ENCODE measurements around the gene ARHGEF17. TPM values are rescaled to one million over a fixed set of nuclear protein-coding genes. Genes with fewer than 3 reads are reported as not detected.

Gene ARHGEF17
- total and polyA plus RNA-seq, 2 donors (not counting 1 experiment from before 2014, with no cell fraction given), result 42.8 to 43.1 TPM

DNA sequence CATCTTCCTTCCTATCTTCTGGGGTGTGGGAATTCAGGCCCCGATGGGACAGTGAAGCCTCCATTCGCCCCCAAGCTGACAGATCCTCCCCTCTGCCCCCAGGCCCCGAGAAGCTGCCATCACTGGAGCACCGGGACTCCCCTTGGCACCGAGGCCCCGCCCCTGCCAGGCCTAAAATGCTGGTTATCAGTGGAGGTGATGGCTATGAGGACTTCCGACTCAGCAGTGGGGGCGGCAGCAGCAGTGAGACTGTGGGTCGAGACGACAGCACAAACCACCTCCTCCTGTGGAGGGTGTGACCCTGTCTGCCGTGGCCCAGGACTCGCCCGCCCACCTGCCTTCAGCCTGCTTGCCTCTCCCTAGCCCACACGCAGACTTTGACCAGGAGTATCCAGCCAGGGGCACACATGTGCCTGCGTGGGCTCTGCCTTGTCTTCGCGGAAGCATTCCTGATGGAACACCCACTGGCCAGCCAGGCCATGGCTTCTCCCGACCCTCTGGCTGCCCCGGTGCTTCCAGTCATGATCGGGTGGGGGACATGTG is 59.5 kb downstream of the ARHGEF17 start:
- Histone ChIP-seq H2AFZ (ENCODE audit: low read length) (no peak overlapping the region), H3K79me2 (ENCODE audit: control insufficient read depth, insufficient read depth, low read length) (no peaks in the 10 kb centered on the region), H4K20me1 (ENCODE audit: control insufficient read depth, extremely low read depth, insufficient read depth, low read length) (no peaks in the 10 kb centered on the region), H3K4me3 (replicated peaks in 1 of 4; ENCODE audit: control extremely low read depth in 1 of 4, insufficient read depth in 1 of 4, low read depth in 3 of 4, low read length in 4 of 4) (no peak overlapping the region), H3K27me3 (ENCODE audit: control insufficient read depth, insufficient read depth, low read length) (no peaks in the 10 kb centered on the region), H3K4me1 (ENCODE audit: control insufficient read depth, extremely low read depth, insufficient read depth, low read length) (no peaks in the 10 kb centered on the region), H3K9me3 (ENCODE audit: control insufficient read depth, insufficient read depth, low read depth, low read length) (no peaks in the 10 kb centered on the region), H3K9ac (ENCODE audit: insufficient read depth, low read length) (no peak overlapping the region), H3K4me2 (ENCODE audit: extremely low read depth, insufficient read depth, low read length) (no peak overlapping the region), H3K36me3 (ENCODE audit: control insufficient read depth, insufficient read depth, low read length) (peaks cover 43% of the 10 kb centered on the region), H3K27ac (ENCODE audit: insufficient read depth, low read length) (no peak overlapping the region)
- TF ChIP-seq CTCF (conservative IDR thresholded peaks at IDR 0.05 in 1 of 2, IDR thresholded peaks at IDR 0.05 in 1 of 2; ENCODE audit: low read depth in 1 of 2, low read length in 2 of 2), result no peak
- no peak for TF ChIP-seq EZH2 (IDR thresholded peaks at IDR 0.05; ENCODE audit: low read length, missing control alignments)
- DNase-seq (ENCODE audit: low read depth in 2 of 2), result no peak

DNA sequence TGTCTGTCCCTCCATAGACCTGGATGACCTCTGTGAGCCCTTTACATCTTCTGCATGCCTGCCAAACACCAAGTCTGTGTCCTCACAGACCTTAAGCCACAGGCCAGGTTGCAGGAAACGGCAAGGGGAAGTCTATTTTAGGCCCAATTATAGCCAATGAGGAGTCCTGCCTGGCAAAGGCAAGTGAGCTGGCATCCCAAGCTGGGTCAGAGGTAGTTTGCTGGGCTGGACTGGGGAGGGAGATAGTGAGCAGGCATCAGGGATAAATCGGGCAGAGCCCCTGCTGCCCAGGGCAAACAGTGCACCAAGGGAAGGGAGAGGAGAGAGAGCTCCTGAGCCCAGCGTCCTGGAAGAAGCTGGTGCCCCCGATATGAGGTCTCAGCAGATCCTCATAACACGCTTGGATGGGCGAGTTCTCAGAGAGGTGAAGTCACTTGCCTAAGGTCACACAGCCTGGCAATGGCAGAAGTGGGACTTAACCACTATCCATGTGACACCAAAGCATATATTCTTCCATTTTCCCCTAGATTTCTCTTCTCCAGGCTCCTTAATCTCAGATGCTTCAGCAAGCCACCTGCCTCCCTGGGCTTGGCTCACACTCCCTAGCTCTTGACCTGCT is 64.4 kb downstream of the ARHGEF17 start:
- H4K20me1 ChIP-seq (ENCODE audit: control insufficient read depth, extremely low read depth, insufficient read depth, low read length), result no peaks in the 10 kb centered on the region
- H3K9me3 ChIP-seq (ENCODE audit: control insufficient read depth, insufficient read depth, low read depth, low read length), result no peaks in the 10 kb centered on the region
- DNase-seq (ENCODE audit: low read depth in 2 of 2), result no peak
- H2AFZ ChIP-seq (ENCODE audit: low read length), result no peak overlapping the region
- H3K36me3 ChIP-seq (ENCODE audit: control insufficient read depth, insufficient read depth, low read length), result peaks cover 13% of the 10 kb centered on the region
- TF ChIP-seq EZH2 (IDR thresholded peaks at IDR 0.05; ENCODE audit: low read length, missing control alignments) (no peak), CTCF (conservative IDR thresholded peaks at IDR 0.05 in 1 of 2, IDR thresholded peaks at IDR 0.05 in 1 of 2; ENCODE audit: low read depth in 1 of 2, low read length in 2 of 2) (peak in 1 of 2 donors; percentile 9)
- no peak overlapping the region for H3K9ac ChIP-seq (ENCODE audit: insufficient read depth, low read length)
- H3K4me1 ChIP-seq (ENCODE audit: control insufficient read depth, extremely low read depth, insufficient read depth, low read length), result peaks cover 6% of the 10 kb centered on the region
- H3K27ac ChIP-seq (ENCODE audit: insufficient read depth, low read length), result no peak overlapping the region
- no peak overlapping the region for H3K4me3 ChIP-seq (replicated peaks in 1 of 4; ENCODE audit: control extremely low read depth in 1 of 4, insufficient read depth in 1 of 4, low read depth in 3 of 4, low read length in 4 of 4)
- peaks cover 7% of the 10 kb centered on the region for H3K79me2 ChIP-seq (ENCODE audit: control insufficient read depth, insufficient read depth, low read length)
- H3K27me3 ChIP-seq (ENCODE audit: control insufficient read depth, insufficient read depth, low read length), result no peaks in the 10 kb centered on the region
- no peak overlapping the region for H3K4me2 ChIP-seq (ENCODE audit: extremely low read depth, insufficient read depth, low read length)

- Histone ChIP-seq H3K36me3 (ENCODE audit: control insufficient read depth, insufficient read depth, low read length) (peaks cover 2% of the 10 kb centered on the region), H3K9ac (ENCODE audit: insufficient read depth, low read length) (peak overlapping the region; percentile 5), H4K20me1 (ENCODE audit: control insufficient read depth, extremely low read depth, insufficient read depth, low read length) (no peaks in the 10 kb centered on the region), H3K4me2 (ENCODE audit: extremely low read depth, insufficient read depth, low read length) (no peak overlapping the region), H3K27me3 (ENCODE audit: control insufficient read depth, insufficient read depth, low read length) (no peaks in the 10 kb centered on the region), H2AFZ (ENCODE audit: low read length) (no peak overlapping the region), H3K9me3 (ENCODE audit: control insufficient read depth, insufficient read depth, low read depth, low read length) (no peaks in the 10 kb centered on the region), H3K79me2 (ENCODE audit: control insufficient read depth, insufficient read depth, low read length) (peaks cover 14% of the 10 kb centered on the region), H3K4me1 (ENCODE audit: control insufficient read depth, extremely low read depth, insufficient read depth, low read length) (peaks cover 8% of the 10 kb centered on the region), H3K27ac (ENCODE audit: insufficient read depth, low read length) (no peak overlapping the region), H3K4me3 (replicated peaks in 1 of 4; ENCODE audit: control extremely low read depth in 1 of 4, insufficient read depth in 1 of 4, low read depth in 3 of 4, low read length in 4 of 4) (no peak overlapping the region)
- no peak for TF ChIP-seq EZH2 (IDR thresholded peaks at IDR 0.05; ENCODE audit: low read length, missing control alignments)
- TF ChIP-seq CTCF (conservative IDR thresholded peaks at IDR 0.05 in 1 of 2, IDR thresholded peaks at IDR 0.05 in 1 of 2; ENCODE audit: low read depth in 1 of 2, low read length in 2 of 2), result no peak
- DNase-seq (ENCODE audit: low read depth in 2 of 2), result no peak
Observed at GRCh38 chr11:73374151-73374550, 66.1 kb downstream of the ARHGEF17 start.
